Nephron (organoid): ENCODE measurements around the gene ECHS1.

Experiments
- H3K27ac Mint-ChIP-seq, 3 experiments: 2 replicates each; pipeline ENCODE4 v1.8.0; 2020; ENCODE audit warnings: mixed read lengths in 3 of 3, mild to moderate bottlenecking in 2 of 3, moderate library complexity in 1 of 3
- H3K27me3 Mint-ChIP-seq: 2 replicates; pipeline ENCODE4 v1.8.0; 2021; ENCODE audit warnings: low read depth, mild to moderate bottlenecking, moderate library complexity, mixed read lengths
- H3K36me3 Mint-ChIP-seq: 2 replicates; pipeline ENCODE4 v1.8.0; 2020; ENCODE audit warnings: low read depth, mixed read lengths
- H3K4me1 Mint-ChIP-seq: 2 replicates; pipeline ENCODE4 v1.8.0; 2020; ENCODE audit warnings: mixed read lengths
- H3K4me3 Mint-ChIP-seq, 3 experiments: 2 replicates each; pipeline ENCODE4 v1.8.0; 2020; ENCODE audit warnings: mild to moderate bottlenecking in 3 of 3, mixed read lengths in 3 of 3, moderate library complexity in 2 of 3
- H3K9me3 Mint-ChIP-seq: 2 replicates; pipeline ENCODE4 v1.8.0; 2020; ENCODE audit warnings: mixed read lengths
- TF ChIP-seq, protein P1 (sequence below), 3 experiments: fragments of 200-600 bp; sonication (generic); IDR thresholded peaks; one replicate each; pipeline ENCODE4 v1.5.0; 2021; ENCODE audit warnings: antibody characterized with exemption in 3 of 3; ENCODE audit not compliant: unreplicated experiment in 3 of 3

ECHS1 gene

DNA sequence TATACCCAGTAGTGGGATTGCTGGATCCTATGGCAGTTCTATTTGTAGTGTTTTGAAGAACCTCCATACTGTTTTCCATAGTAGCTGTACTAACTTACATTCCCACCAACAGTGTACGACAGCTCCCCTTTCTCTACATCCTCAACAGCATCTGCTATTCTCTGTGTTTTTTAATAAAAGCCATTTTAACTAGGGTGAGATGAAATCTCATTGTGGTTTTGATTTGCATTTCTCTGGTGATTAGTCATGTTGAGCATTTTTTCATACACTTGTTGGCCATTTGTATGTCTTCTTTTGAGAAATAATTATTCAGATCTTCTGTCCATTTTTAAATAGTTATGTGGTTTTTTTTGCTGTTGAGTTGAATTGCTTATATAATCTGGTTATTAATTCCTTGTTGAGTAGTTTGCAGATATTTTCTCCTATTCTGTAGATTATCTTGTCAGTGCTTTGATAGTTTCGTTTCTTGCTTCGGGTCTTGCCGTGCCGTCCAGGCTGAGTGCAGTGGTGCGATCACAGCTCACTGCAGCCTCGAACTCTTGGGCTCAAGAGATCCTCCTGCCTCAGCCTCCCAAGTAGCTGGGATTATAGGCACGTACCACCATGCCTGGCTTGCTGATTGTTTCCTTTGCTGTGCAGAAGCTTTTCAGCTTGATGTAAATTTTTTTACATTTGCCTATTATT, 32.8 kb upstream of the ECHS1 start:
- peaks cover 42% of the 10 kb centered on the region for H3K9me3 Mint-ChIP-seq
- no peaks in the 10 kb centered on the region for H3K27me3 Mint-ChIP-seq

GRCh38 chr10:133405272-133405671, 32.1 kb upstream of the ECHS1 start:
- Mint-ChIP-seq H3K9me3 (peaks cover 35% of the 10 kb centered on the region), H3K36me3 (peaks cover 87% of the 10 kb centered on the region), H3K27ac (no peak overlapping the region), H3K27me3 (no peaks in the 10 kb centered on the region), H3K4me1 (no peaks in the 10 kb centered on the region), H3K4me3 (no peak overlapping the region)
- TF ChIP-seq, protein P1, sequence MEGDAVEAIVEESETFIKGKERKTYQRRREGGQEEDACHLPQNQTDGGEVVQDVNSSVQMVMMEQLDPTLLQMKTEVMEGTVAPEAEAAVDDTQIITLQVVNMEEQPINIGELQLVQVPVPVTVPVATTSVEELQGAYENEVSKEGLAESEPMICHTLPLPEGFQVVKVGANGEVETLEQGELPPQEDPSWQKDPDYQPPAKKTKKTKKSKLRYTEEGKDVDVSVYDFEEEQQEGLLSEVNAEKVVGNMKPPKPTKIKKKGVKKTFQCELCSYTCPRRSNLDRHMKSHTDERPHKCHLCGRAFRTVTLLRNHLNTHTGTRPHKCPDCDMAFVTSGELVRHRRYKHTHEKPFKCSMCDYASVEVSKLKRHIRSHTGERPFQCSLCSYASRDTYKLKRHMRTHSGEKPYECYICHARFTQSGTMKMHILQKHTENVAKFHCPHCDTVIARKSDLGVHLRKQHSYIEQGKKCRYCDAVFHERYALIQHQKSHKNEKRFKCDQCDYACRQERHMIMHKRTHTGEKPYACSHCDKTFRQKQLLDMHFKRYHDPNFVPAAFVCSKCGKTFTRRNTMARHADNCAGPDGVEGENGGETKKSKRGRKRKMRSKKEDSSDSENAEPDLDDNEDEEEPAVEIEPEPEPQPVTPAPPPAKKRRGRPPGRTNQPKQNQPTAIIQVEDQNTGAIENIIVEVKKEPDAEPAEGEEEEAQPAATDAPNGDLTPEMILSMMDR (IDR thresholded peaks at IDR 0.05; ENCODE audit: unreplicated experiment in 3 of 3) = no peak

More for the DNA sequence above, 32.8 kb upstream of the ECHS1 start:
- peaks cover 90% of the 10 kb centered on the region for H3K36me3 Mint-ChIP-seq
- H3K4me1 Mint-ChIP-seq = no peaks in the 10 kb centered on the region
- TF ChIP-seq, protein P1 (IDR thresholded peaks at IDR 0.05; ENCODE audit: unreplicated experiment in 3 of 3) = no peak
- H3K27ac Mint-ChIP-seq = no peak overlapping the region
- no peak overlapping the region for H3K4me3 Mint-ChIP-seq

DNA sequence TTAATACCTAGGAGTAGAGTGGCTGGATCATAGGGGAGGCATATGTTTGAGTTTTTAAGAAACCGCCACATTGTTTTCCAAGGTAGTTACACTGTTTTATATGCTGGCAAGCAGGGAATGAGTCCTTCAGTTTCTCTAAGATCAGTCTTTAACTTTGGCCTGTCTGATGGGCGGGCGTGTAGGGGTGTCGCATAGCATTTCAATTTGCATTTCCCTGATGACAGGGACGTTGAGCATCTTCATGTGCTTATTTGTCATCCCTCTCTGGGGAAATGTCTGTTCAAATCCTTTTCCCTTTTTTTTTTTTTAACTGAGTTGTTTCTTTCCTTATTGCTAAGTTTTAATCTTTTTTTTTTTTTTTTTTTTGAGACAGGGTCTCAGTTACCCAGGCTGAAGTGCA, 30.6 kb upstream of the ECHS1 start:
- Mint-ChIP-seq H3K27me3 (no peaks in the 10 kb centered on the region), H3K4me1 (no peaks in the 10 kb centered on the region), H3K9me3 (peaks cover 23% of the 10 kb centered on the region), H3K36me3 (peaks cover 81% of the 10 kb centered on the region), H3K27ac (no peak overlapping the region), H3K4me3 (no peak overlapping the region)
- TF ChIP-seq, protein P1 (IDR thresholded peaks at IDR 0.05; ENCODE audit: unreplicated experiment in 3 of 3) = no peak

DNA sequence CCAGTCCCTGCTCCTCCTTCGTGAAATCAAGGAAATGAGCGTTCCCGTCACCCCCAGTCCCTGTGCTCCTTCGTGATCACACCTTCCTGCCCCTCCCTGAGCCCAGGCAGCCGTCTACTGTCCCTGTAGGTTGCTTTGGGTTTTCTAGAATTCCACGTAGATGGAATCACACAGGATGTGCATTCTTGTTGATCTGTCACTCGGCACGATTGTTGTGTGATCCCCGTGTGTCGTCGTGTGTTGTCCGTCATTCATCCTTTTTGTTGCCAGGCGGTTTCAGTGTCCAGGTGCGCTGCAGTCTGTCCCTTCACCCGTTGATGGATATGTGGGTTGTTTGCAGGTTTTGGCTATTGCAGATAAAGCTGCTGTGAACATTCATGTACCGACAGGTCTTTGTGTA, 30.2 kb upstream of the ECHS1 start:
- Mint-ChIP-seq H3K27me3 (no peaks in the 10 kb centered on the region), H3K4me3 (no peak overlapping the region), H3K36me3 (peaks cover 81% of the 10 kb centered on the region), H3K9me3 (peaks cover 19% of the 10 kb centered on the region), H3K4me1 (no peaks in the 10 kb centered on the region), H3K27ac (no peak overlapping the region)
- TF ChIP-seq, protein P1 (IDR thresholded peaks at IDR 0.05; ENCODE audit: unreplicated experiment in 3 of 3) = no peak

- peaks cover 10% of the 10 kb centered on the region for H3K9me3 Mint-ChIP-seq
- TF ChIP-seq, protein P1 (IDR thresholded peaks at IDR 0.05; ENCODE audit: unreplicated experiment in 3 of 3) = no peak
- H3K36me3 Mint-ChIP-seq = peaks cover 79% of the 10 kb centered on the region
These were observed 29.0 kb upstream of the ECHS1 start for GRCh38 chr10:133401981-133402725.

More at GRCh38 chr10:133401981-133402725, 29.0 kb upstream of the ECHS1 start:
- H3K4me3 Mint-ChIP-seq = no peak overlapping the region
- H3K4me1 Mint-ChIP-seq = no peaks in the 10 kb centered on the region
- no peak overlapping the region for H3K27ac Mint-ChIP-seq
- no peaks in the 10 kb centered on the region for H3K27me3 Mint-ChIP-seq
